Tibial nerve (tissue), 4 donors: ENCODE data around the gene ILRUN. TPM values are rescaled to one million over a fixed set of nuclear protein-coding genes. Genes with fewer than 3 reads are reported as not detected.
"Not testable (repeated sequence)": the region's sequence is repeated elsewhere in the genome, so short reads cannot be mapped to it uniquely, and the experiment has no call there.

Experiments used
- DNase-seq, 2 donors: peaks; one replicate each; pipeline ENCODE4 v3.0.0-alpha.2; 2019; ENCODE audit warnings: low spot score in 2 of 2
- H3K27ac ChIP-seq, 4 donors: fragments of 200-600 bp; sonication (generic) in 3 of 4; one replicate each; pipeline ENCODE4 v1.5.1; 2017 to 2019; ENCODE audit warnings: mild to moderate bottlenecking in 1 of 4
- H3K27me3 ChIP-seq, 2 donors: fragments of 200-600 bp; sonication (generic) in 1 of 2; one replicate each; pipeline versions ENCODE4 v1.5.1 to v1.6.0; 2017 to 2019
- H3K36me3 ChIP-seq, 3 donors: fragments of 200-600 bp; sonication (generic); one replicate each; pipeline ENCODE4 v1.5.1; 2018 to 2019
- H3K4me1 ChIP-seq, 4 donors: fragments of 200-600 bp; sonication (generic) in 3 of 4; one replicate each; pipeline ENCODE4 v1.5.1; 2017 to 2019
- H3K4me3 ChIP-seq, 4 donors: fragments of 200-600 bp; sonication (generic) in 3 of 4; one replicate each; pipeline ENCODE4 v1.5.1; 2017 to 2019; ENCODE audit warnings: mild to moderate bottlenecking in 1 of 4, moderate library complexity in 1 of 4
- H3K9me3 ChIP-seq, 4 donors: fragments of 200-600 bp; sonication (generic) in 3 of 4; one replicate each; pipeline ENCODE4 v1.5.1; 2017 to 2019
- EP300 ChIP-seq, 2 donors: sonication (generic); formaldehyde crosslinking; IDR thresholded peaks; one replicate each; pipeline ENCODE4 v1.6.1; 2017; ENCODE audit warnings: antibody characterized with exemption in 2 of 2, mild to moderate bottlenecking in 1 of 2
- POLR2A ChIP-seq, 2 donors: fragments of 450-650 bp; IDR thresholded peaks; one replicate each; pipeline ENCODE4 v1.6.1; 2017; ENCODE audit warnings: antibody characterized with exemption in 2 of 2, mild to moderate bottlenecking in 2 of 2, moderate library complexity in 2 of 2
- WGBS, 2 donors: methylation state at CpG; one replicate each; pipeline ENCODE4 v1.1.5; 2018; 5-methylcytosine and 5-hydroxymethylcytosine counted together
- total RNA-seq, 4 donors: library from RNA; depleted of rRNA; stranded (reverse); fragments of >200 nt; gene quantifications; one replicate each; pipeline ENCODE4 v1.1.0, GENCODE V29; 2016
- TF ChIP-seq, protein P1 (sequence below), 5 experiments: fragments of 200-600 bp in 3 of 5; fragments of 450-650 bp in 2 of 5; sonication (generic) in 3 of 5; IDR thresholded peaks; one replicate each; pipeline ENCODE4 v1.5.1; 2016 to 2019; ENCODE audit warnings: antibody characterized with exemption in 5 of 5, mild to moderate bottlenecking in 3 of 5, moderate library complexity in 2 of 5

ILRUN gene
- total RNA-seq, 4 donors from 2014 or later: 57.6 to 78.9 (median 65.7) TPM

DNA sequence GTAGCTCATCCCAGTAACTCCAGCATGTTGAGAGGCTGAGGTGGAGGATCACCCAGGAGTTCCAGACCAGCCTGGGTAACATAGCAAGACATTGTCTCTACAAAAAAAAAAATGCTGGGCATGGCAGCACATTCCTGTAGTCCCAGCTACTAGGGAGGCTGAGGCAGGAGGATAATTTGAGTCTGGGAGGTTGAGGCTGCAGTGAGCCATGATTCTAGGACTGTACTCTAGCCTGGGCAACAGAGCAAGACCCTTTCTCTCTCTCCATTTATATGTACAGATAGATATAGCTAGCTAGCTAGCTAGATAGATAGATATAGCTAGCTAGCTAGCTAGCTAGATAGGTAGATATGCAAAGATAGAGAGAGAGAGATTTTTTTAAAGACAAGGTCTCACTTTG is 20.4 kb downstream of the ILRUN start:
- peaks cover 0 to 5% (median 0%) of the 10 kb centered on the region in 3 donors for H3K36me3 ChIP-seq
- no peak overlapping the region for H3K27ac ChIP-seq
- peaks cover 0 to 63% (median 27%) of the 10 kb centered on the region in 4 donors for H3K4me1 ChIP-seq
- H3K27me3 ChIP-seq: no peaks in the 10 kb centered on the region
- H3K4me3 ChIP-seq: no peak overlapping the region
- no peaks in the 10 kb centered on the region for H3K9me3 ChIP-seq
- no peak for DNase-seq
- TF ChIP-seq, protein P1, sequence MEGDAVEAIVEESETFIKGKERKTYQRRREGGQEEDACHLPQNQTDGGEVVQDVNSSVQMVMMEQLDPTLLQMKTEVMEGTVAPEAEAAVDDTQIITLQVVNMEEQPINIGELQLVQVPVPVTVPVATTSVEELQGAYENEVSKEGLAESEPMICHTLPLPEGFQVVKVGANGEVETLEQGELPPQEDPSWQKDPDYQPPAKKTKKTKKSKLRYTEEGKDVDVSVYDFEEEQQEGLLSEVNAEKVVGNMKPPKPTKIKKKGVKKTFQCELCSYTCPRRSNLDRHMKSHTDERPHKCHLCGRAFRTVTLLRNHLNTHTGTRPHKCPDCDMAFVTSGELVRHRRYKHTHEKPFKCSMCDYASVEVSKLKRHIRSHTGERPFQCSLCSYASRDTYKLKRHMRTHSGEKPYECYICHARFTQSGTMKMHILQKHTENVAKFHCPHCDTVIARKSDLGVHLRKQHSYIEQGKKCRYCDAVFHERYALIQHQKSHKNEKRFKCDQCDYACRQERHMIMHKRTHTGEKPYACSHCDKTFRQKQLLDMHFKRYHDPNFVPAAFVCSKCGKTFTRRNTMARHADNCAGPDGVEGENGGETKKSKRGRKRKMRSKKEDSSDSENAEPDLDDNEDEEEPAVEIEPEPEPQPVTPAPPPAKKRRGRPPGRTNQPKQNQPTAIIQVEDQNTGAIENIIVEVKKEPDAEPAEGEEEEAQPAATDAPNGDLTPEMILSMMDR (IDR thresholded peaks at IDR 0.05): no peak
- TF ChIP-seq EP300 (IDR thresholded peaks at IDR 0.05): no peak
- TF ChIP-seq POLR2A (IDR thresholded peaks at IDR 0.05): no peak

DNA sequence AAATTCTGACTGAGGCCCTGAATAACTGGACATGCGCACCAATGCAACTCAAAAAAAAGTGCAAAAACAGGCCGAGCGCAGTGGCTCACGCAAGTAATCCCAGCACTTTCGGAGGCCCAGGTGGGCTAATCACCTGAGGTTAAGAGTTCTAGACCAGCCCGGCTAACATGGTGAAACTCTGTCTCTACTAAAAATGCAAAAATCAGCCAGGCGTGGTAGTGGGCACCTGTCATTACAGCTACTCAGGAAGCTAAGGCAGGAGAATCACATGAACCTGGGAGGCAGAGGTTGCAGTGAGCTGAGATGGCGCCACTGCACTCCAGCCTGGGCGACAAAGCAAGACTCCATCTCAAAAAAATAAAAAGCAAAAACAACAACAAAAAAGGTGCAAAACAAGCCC is 21.6 kb downstream of the ILRUN start:
- H3K36me3 ChIP-seq, DNase-seq, H3K27me3 ChIP-seq, H3K9me3 ChIP-seq, H3K4me3 ChIP-seq: not testable (repeated sequence)
- Histone ChIP-seq H3K27ac (peak overlapping the region in 1 of 4 donors; percentile 21), H3K4me1 (peaks cover 0 to 53% (median 16%) of the 10 kb centered on the region in 4 donors)
- WGBS, 2 donors: 94 to 96% methylated on average over 9 of the region's 9 CpGs

DNA sequence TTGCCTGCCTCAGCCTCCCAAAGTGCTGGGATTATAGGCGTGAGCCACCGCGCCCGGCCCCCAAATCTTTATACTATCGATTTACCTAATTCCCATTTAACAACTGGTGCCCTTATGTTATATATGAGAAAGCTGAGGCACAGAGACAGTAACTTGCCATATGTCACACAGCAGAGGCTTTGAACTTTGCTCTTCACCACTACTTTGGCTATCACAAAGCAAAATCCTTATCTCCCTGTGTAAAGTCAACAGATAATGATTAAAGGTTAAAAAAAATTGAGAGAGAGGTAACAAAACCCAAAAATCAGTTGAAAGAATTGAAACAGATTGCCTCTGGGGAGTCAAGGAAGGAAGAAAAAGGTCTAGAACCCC is 22.3 kb downstream of the ILRUN start:
- H3K27me3 ChIP-seq: no peaks in the 10 kb centered on the region
- no peak for DNase-seq
- H3K9me3 ChIP-seq: no peaks in the 10 kb centered on the region
- peaks cover 0 to 47% (median 16%) of the 10 kb centered on the region in 4 donors for H3K4me1 ChIP-seq
- no peak overlapping the region for H3K4me3 ChIP-seq
- TF ChIP-seq, protein P1 (IDR thresholded peaks at IDR 0.05): no peak
- TF ChIP-seq EP300 (IDR thresholded peaks at IDR 0.05) (no peak), POLR2A (IDR thresholded peaks at IDR 0.05) (no peak)
- peak overlapping the region in 1 of 4 donors; percentile 21 for H3K27ac ChIP-seq
- H3K36me3 ChIP-seq: peaks cover 0 to 5% (median 0%) of the 10 kb centered on the region in 3 donors
- 96 to 97% methylated on average over 5 of the region's 5 CpGs for WGBS, 2 donors

DNA sequence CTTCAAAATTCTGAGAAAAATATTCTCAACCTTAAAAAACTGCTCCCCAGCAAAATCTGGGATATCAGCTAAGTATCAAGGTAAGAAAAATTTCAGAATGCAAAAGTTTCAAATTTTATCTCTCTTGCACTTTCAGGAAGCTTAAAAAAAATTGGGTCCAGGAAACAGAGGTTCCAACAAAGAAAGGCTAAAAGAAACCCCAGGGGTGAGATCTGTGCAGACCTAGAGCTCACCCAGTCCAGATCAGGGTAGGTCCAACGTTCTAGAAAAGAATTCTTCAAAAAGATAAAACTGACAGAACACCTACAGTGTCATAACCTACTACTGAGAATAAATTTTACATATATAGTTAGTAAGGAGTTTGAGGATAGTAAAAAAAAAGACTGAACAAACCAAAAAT is 23.5 kb downstream of the ILRUN start:
- no peak for DNase-seq
- no peak overlapping the region for H3K4me3 ChIP-seq
- 2 to 6% methylated on average over 1 of the region's 1 CpG for WGBS, 2 donors
- H3K27ac ChIP-seq: peak overlapping the region in 3 of 4 donors; percentile 14 to 66 (median 16)
- no peaks in the 10 kb centered on the region for H3K9me3 ChIP-seq
- peaks cover 0 to 5% (median 0%) of the 10 kb centered on the region in 3 donors for H3K36me3 ChIP-seq
- H3K4me1 ChIP-seq: peaks cover 0 to 44% (median 16%) of the 10 kb centered on the region in 4 donors
- no peaks in the 10 kb centered on the region for H3K27me3 ChIP-seq
- no peak for TF ChIP-seq POLR2A (IDR thresholded peaks at IDR 0.05)
- TF ChIP-seq EP300 (IDR thresholded peaks at IDR 0.05): no peak
- TF ChIP-seq, protein P1 (IDR thresholded peaks at IDR 0.05): no peak

GRCh38 chr6:34672657-34673043 is 23.9 kb downstream of the ILRUN start:
- no peak for TF ChIP-seq EP300 (IDR thresholded peaks at IDR 0.05)
- no peak for TF ChIP-seq POLR2A (IDR thresholded peaks at IDR 0.05)
- TF ChIP-seq, protein P1 (IDR thresholded peaks at IDR 0.05): no peak
- H3K27me3 ChIP-seq: no peaks in the 10 kb centered on the region
- no peaks in the 10 kb centered on the region for H3K9me3 ChIP-seq
- H3K4me1 ChIP-seq: peaks cover 0 to 44% (median 16%) of the 10 kb centered on the region in 4 donors
- DNase-seq: no peak
- WGBS, 2 donors: 32 to 46% methylated on average over 3 of the region's 3 CpGs
- H3K4me3 ChIP-seq: no peak overlapping the region
- peaks cover 0 to 5% (median 0%) of the 10 kb centered on the region in 3 donors for H3K36me3 ChIP-seq
- peak overlapping the region in 3 of 4 donors; percentile 14 to 66 (median 16) for H3K27ac ChIP-seq
